Activated naive CD8-positive, alpha-beta T cell (primary cell): Measurements from ENCODE around the gene ORM1.
A peak's percentile ranks its signal among the peaks of the same experiment; 100 is the strongest.

ENCODE experiments used
- H3K27ac Mint-ChIP-seq: one replicate; pipeline ENCODE4 v1.8.0; 2021; ENCODE audit warnings: mixed read lengths
- H3K27me3 Mint-ChIP-seq: one replicate; pipeline ENCODE4 v1.8.0; 2021; ENCODE audit warnings: mixed read lengths
- H3K36me3 Mint-ChIP-seq: one replicate; pipeline ENCODE4 v1.8.0; 2021; ENCODE audit warnings: mixed read lengths
- H3K4me1 Mint-ChIP-seq: one replicate; pipeline ENCODE4 v1.8.0; 2021; ENCODE audit warnings: low read depth, mixed read lengths
- H3K4me3 Mint-ChIP-seq: one replicate; pipeline ENCODE4 v1.8.0; 2021; ENCODE audit warnings: mild to moderate bottlenecking, mixed read lengths
- H3K9me3 Mint-ChIP-seq: one replicate; pipeline ENCODE4 v1.8.0; 2021; ENCODE audit warnings: low read depth, mixed read lengths

The ORM1 gene

GRCh38 chr9:114283551-114284111, 39.3 kb upstream of the ORM1 start:
- Mint-ChIP-seq H3K4me1 (no peaks in the 10 kb centered on the region), H3K36me3 (no peaks in the 10 kb centered on the region), H3K4me3 (no peak overlapping the region), H3K27ac (no peak overlapping the region), H3K27me3 (no peaks in the 10 kb centered on the region), H3K9me3 (no peaks in the 10 kb centered on the region)

GRCh38 chr9:114284316-114285060, 38.4 kb upstream of the ORM1 start:
- Mint-ChIP-seq H3K27ac (no peak overlapping the region), H3K36me3 (no peaks in the 10 kb centered on the region), H3K9me3 (no peaks in the 10 kb centered on the region), H3K4me3 (no peak overlapping the region), H3K4me1 (no peaks in the 10 kb centered on the region), H3K27me3 (no peaks in the 10 kb centered on the region)

- no peaks in the 10 kb centered on the region for H3K4me1 Mint-ChIP-seq
- H3K27me3 Mint-ChIP-seq = no peaks in the 10 kb centered on the region
- H3K27ac Mint-ChIP-seq = no peak overlapping the region
- H3K36me3 Mint-ChIP-seq = no peaks in the 10 kb centered on the region
- H3K4me3 Mint-ChIP-seq = no peak overlapping the region
- no peaks in the 10 kb centered on the region for H3K9me3 Mint-ChIP-seq
These were observed 37.6 kb upstream of the ORM1 start for GRCh38 chr9:114285166-114285867.

- Mint-ChIP-seq H3K27ac (no peak overlapping the region), H3K27me3 (no peaks in the 10 kb centered on the region), H3K4me3 (no peak overlapping the region), H3K4me1 (peaks cover 2% of the 10 kb centered on the region), H3K9me3 (no peaks in the 10 kb centered on the region), H3K36me3 (no peaks in the 10 kb centered on the region)
These were observed 36.7 kb upstream of the ORM1 start for GRCh38 chr9:114286146-114286679.

GRCh38 chr9:114287001-114287762, 35.7 kb upstream of the ORM1 start:
- no peaks in the 10 kb centered on the region for H3K27me3 Mint-ChIP-seq
- peaks cover 2% of the 10 kb centered on the region for H3K4me1 Mint-ChIP-seq
- no peaks in the 10 kb centered on the region for H3K36me3 Mint-ChIP-seq

GRCh38 chr9:114287763-114288192, 35.1 kb upstream of the ORM1 start:
- H3K27ac Mint-ChIP-seq = no peak overlapping the region
- H3K36me3 Mint-ChIP-seq = no peaks in the 10 kb centered on the region
- no peaks in the 10 kb centered on the region for H3K9me3 Mint-ChIP-seq
- peaks cover 2% of the 10 kb centered on the region for H3K4me1 Mint-ChIP-seq
- H3K4me3 Mint-ChIP-seq = no peak overlapping the region
- H3K27me3 Mint-ChIP-seq = peaks cover 1% of the 10 kb centered on the region

More at GRCh38 chr9:114287001-114287762, 35.7 kb upstream of the ORM1 start:
- Mint-ChIP-seq H3K4me3 (no peak overlapping the region), H3K9me3 (no peaks in the 10 kb centered on the region), H3K27ac (no peak overlapping the region)

DNA sequence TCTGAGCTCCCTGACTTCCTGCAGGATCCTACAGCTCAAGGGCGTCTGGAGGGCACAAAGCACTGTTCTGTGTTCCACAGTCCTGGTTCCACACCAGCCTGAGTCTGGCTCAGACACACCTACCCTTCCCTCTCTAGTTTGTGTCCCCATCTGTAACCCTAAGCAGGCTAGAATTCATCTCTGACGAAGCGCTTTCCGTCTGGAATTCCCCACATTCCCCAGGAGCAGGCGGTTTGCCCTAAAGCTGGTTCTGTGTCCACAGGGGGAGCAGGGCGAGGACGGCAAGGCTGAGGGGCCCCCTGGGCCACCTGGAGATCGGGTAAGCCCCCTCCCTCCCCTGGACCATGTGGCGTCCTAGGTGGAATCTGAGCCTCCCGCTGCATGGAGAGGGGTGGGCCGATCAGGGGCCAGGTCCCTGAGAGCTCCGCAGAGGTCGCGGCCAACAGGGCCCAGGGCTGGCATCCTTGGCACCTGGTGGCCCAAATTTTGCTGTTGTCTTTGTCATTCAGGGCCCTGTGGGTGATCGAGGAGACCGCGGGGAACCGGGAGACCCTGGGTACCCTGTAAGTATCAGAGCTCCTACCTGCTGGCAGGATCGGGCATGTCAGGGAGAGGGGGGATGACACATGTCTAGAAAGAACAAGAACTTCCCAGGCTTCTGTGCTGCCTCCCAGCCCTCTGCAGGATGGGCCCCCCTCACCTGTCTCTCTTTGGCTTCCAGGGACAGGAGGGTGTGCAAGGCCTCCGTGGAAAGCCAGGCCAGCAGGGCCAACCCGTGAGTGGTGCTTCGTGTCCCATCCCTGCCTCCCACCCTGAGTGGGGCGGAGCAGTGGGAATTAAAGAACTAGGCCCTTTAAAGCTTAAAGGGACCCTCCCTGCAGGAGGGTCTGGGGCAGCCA, 34.5 kb upstream of the ORM1 start:
- Mint-ChIP-seq H3K9me3 (no peaks in the 10 kb centered on the region), H3K27ac (no peak overlapping the region), H3K36me3 (no peaks in the 10 kb centered on the region), H3K4me3 (no peak overlapping the region), H3K4me1 (peaks cover 2% of the 10 kb centered on the region), H3K27me3 (peaks cover 1% of the 10 kb centered on the region)

- Mint-ChIP-seq H3K4me3 (no peak overlapping the region), H3K9me3 (no peaks in the 10 kb centered on the region), H3K27ac (no peak overlapping the region), H3K4me1 (peaks cover 2% of the 10 kb centered on the region), H3K36me3 (no peaks in the 10 kb centered on the region), H3K27me3 (peaks cover 1% of the 10 kb centered on the region)
These were observed 33.8 kb upstream of the ORM1 start for GRCh38 chr9:114289106-114289505.

- Mint-ChIP-seq H3K4me3 (no peak overlapping the region), H3K4me1 (peaks cover 2% of the 10 kb centered on the region), H3K27ac (no peak overlapping the region), H3K36me3 (no peaks in the 10 kb centered on the region), H3K27me3 (peaks cover 1% of the 10 kb centered on the region), H3K9me3 (peaks cover 4% of the 10 kb centered on the region)
These were observed 33.1 kb upstream of the ORM1 start for GRCh38 chr9:114289571-114290481.

- no peak overlapping the region for H3K4me3 Mint-ChIP-seq
- peaks cover 4% of the 10 kb centered on the region for H3K36me3 Mint-ChIP-seq
- peaks cover 9% of the 10 kb centered on the region for H3K9me3 Mint-ChIP-seq
- peaks cover 2% of the 10 kb centered on the region for H3K4me1 Mint-ChIP-seq
- no peak overlapping the region for H3K27ac Mint-ChIP-seq
- H3K27me3 Mint-ChIP-seq = peaks cover 1% of the 10 kb centered on the region
These were observed 32.3 kb upstream of the ORM1 start for GRCh38 chr9:114290561-114290986.

DNA sequence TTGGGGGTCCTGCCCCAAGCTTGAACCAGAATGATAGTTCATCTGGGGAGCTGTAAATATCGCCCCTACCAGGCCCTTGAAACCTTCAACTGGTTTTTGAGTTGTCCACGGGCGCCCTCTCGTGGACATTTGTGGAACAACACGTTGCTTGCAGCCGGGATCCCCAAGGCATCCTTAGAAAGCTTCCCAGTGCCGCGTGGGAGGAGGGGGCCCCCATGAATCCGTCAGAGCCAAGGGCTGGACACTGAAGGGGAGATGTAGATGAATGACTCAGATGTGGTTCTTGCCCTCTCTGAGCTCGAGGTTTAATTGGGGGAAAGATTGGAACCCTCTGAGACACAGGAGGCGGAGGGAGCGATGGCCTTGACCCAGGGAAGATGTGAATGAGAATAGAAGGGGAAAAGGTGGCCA, 31.8 kb upstream of the ORM1 start:
- Mint-ChIP-seq H3K36me3 (peaks cover 4% of the 10 kb centered on the region), H3K4me1 (peaks cover 2% of the 10 kb centered on the region), H3K9me3 (peaks cover 9% of the 10 kb centered on the region), H3K4me3 (no peak overlapping the region), H3K27ac (peak overlapping the region; percentile 34), H3K27me3 (peaks cover 1% of the 10 kb centered on the region)

DNA sequence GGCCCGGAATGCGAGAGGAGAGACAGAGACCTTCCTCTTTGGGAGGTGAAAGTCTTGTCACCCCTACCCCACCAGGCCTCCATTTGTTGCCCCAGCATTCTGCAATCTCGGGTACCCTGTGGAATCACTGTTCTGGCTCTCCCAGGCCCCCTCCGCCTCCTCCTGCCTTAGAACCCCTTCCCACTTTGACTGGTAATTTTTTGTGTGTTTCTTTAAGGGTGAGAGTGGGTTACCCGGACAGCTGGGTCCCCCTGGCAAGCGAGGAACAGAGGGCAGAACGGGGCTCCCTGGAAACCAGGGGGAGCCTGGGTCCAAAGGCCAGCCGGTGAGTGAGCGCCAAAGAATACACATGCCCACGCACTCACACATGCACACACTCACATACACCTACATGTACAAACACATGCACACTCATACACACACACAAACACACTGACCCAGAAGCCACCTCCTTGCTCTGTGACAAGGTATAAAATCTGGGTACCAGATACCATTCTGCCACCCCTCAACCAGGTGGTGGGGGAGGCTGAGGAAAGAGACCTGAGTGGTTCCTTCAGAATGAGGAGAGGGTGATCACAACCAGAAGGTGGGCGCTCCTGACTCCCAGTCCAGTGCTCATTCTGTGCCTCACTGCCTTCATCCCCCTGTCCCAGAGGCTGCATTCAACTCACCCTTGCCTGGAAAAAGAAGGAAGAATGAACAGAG, 30.9 kb upstream of the ORM1 start:
- H3K4me3 Mint-ChIP-seq = no peak overlapping the region

DNA sequence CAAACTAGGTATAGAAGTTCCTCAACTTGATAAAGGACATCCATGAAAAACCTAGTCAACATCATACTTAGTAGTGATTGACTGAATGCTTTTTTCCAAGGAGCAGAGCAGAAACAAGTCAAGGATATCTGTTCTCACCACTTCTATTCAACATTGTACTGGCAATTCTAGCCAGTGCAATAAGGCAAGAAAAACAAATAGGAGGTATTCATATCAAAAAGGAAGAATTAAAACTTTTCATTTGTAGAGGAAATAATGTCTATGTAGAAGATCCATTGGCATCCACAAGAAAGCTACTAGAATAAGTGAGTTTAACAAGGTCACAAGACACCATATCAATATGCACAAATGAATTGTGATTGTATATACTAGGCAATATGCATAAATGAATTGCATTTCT, 28.2 kb upstream of the ORM1 start:
- Mint-ChIP-seq H3K27ac (no peak overlapping the region), H3K9me3 (peaks cover 9% of the 10 kb centered on the region), H3K27me3 (peaks cover 1% of the 10 kb centered on the region), H3K4me3 (no peak overlapping the region), H3K4me1 (peaks cover 2% of the 10 kb centered on the region), H3K36me3 (peaks cover 4% of the 10 kb centered on the region)

More for the DNA sequence above, 30.9 kb upstream of the ORM1 start:
- Mint-ChIP-seq H3K27ac (no peak overlapping the region), H3K9me3 (peaks cover 9% of the 10 kb centered on the region), H3K4me1 (peaks cover 2% of the 10 kb centered on the region), H3K36me3 (peaks cover 4% of the 10 kb centered on the region), H3K27me3 (peaks cover 1% of the 10 kb centered on the region)
